GM19452 (cell line): ENCODE results near the gene WLS.
A peak's percentile ranks its signal among the peaks of the same experiment; 100 is the strongest.

ENCODE experiments used
- ATAC-seq: cut with Tn5 transposase; IDR thresholded peaks from one replicate; pipeline ENCODE4 v1.9.1; 2021; ENCODE audit not compliant: unreplicated experiment

WLS gene

DNA sequence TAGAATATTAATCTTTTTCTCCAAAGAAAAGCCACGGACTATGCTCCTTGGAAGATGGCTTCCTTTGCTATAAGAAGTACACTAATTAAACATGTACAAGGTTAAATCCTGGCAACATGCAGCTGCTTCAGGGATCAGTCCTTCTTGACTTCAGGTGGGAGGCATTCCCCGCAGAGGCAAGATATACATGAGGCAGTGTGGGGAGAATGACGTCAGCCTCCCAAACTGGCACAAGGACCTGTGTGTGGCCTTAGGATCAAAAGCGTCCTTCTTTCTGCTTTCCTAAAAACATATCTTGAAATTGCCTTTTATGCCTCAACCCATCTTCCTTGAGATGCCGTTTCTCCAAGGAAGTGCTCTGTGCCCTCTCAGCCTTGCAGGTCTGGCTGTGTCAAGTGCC, 90.3 kb downstream of the WLS start:
- ATAC-seq, result no peak

DNA sequence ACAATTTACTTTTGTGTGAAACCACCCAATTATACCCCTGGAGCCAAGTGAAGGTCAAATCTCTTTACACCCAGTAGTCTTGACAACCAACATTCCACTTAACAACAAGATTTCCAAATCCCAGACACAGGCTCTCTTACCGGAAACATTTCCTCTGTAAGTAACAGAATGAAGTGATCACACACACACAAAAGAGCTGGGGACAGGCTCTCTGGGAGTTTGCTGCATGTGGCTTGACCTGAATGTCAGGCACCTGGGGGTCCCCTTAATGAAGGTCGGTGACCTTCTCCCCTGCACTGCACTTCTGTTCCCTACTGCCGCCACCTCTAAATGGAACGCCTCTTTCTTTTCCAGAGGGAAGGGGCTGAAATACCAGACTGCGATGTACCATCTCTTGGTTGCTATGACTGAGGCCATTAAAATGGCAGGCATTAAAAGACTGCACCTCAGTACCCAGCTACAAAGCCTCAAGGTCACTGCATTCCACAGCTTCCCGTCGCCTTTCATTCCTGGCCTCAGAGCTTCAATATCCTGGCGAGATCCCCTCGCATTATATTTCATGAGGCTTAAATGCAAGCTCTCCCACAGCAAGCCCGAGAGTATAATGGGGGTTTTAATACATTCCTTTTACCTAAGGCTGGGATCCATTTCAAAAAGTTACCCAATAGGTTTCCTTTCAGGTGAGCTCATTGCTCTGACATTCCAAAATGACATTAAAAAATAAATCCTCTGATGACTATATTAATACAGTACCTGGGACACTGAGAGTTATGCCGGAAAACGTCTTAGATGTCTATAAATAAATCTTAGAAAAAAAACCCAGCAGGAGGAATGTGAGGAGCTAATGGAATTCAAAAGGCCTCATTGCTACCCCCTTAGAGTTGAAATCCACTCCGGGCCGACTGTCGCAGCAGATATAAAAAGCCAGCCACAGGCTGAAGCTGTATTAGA, 91.0 kb downstream of the WLS start:
- ATAC-seq, result no peak

DNA sequence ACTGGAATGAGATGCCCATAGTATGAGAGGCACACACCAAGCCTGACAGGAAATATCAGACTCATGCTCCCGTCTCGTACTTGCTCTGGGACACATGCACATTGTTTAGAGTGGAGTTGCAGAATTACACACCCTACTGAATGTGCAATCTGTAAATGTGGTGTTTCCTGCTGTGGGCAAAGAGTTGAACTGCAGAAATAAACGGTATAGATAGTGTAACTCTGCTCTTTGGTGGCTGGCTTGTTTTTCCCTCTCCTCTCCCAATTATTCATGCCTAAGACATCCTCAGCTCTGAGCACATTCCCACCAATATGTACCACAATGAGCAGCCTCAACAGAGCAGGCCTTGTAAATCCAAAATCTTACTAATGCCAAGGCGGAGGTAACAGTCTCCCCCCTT, 91.8 kb downstream of the WLS start:
- ATAC-seq, result no peak

DNA sequence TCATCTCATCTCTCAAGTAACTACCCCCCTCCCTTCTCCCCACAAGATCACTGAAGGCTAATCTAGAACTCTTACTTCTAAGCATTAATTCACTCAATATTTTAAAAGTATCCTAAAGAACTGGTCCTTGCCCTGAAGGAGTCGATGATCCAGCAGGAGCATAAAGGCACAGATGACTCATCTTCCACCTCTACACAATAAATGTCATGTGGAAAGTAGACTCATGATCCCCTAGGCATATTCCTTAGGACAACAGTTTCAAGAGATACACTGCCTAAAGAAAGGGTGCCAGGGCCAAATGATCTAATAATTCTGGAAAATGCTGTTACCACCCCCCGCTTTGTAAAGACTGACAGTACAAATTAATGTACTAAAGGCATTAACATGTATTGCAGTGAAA, 96.1 kb downstream of the WLS start:
- ATAC-seq, result no peak

GRCh38 chr1:68132426-68133130, 99.7 kb downstream of the WLS start:
- no peak for ATAC-seq

GRCh38 chr1:68131261-68131660, 101.1 kb downstream of the WLS start:
- no peak for ATAC-seq

DNA sequence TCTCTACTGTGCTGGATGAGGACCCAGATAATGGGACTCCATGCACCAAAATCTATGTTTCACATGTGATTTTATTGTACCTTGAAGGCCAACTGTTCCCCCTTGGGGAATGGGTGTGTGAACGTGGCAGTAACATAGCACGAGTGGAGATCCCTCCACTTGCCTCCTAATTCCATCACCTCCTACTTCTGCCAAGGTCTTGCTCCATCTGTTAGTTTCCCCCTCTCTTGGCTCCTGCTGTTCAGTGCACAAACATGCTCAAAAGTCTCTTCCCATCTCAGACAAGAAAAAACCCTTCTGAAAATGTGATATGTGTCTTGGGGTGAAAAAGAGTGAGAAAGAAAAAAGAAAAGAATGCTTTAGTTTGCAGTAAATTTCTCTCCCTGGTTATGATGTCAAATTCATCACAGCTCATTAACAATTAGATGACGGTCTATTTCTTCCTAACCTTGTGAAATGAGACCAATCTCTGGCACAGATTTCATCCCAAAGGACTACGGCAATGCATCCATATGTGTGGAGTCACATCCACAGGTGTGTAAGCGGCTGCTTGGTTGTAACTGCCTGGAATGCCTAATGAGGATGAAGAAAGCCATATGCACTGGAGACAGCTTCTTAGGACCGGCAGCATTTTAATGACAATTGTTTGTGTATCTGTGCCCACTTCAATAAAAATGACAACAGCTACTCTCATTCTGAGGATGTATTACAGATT, 102.6 kb downstream of the WLS start:
- no peak for ATAC-seq

- ATAC-seq, result no peak
Measured at GRCh38 chr1:68128820-68129219, 103.5 kb downstream of the WLS start.

DNA sequence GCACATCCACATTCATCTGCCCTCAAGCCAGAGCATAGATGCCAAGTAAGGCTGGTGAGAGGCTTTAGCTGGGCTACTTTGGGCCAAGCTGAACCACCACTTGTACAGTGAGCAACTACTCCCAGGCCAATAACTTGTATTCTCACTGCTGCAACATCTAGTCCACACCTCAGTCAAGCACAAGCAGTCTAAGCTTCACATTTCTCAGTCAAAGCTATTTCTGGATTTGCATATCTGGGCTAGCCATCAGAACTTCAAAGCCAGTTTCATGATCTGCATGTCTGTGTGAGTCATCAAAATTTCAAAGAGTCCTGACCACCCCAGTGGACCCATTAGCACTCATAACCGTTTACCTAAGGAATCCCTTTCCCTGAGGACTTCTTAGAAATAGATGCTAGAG, 104.2 kb downstream of the WLS start:
- ATAC-seq, result peak; percentile 59

- ATAC-seq, result no peak
Measured at GRCh38 chr1:68121536-68121935, 110.8 kb downstream of the WLS start.

DNA sequence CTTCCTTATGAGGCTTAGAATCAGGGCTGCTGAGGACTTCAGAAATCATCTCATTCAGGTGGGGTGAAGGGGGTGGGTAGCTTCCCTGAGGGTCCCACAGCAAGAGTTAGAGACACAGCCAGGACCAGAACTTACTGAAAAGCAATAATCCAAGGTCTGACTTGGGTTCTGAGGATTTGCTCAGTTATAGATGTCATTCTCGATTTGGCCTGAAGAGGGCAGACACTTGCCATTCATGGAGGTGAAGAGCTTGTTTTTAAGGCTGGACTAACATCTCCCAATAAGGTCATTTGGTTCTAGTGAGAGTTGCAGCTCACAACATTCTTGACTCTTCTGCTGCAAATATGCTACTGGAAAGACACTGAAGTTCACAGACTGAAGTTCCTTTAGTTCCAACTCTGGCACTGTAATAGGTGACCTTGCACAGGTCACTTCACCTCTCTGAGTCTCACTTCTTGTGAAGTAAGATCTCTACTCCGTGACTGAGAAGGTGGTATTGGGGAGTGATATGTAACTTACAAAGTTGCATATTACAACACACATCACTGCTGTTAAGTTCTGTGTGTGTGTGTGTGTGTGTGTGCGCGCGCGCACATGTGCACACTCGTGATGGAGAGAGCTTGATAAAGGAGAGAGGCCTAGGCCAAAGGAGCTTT, 112.1 kb downstream of the WLS start:
- ATAC-seq, result peak; percentile 77

DNA sequence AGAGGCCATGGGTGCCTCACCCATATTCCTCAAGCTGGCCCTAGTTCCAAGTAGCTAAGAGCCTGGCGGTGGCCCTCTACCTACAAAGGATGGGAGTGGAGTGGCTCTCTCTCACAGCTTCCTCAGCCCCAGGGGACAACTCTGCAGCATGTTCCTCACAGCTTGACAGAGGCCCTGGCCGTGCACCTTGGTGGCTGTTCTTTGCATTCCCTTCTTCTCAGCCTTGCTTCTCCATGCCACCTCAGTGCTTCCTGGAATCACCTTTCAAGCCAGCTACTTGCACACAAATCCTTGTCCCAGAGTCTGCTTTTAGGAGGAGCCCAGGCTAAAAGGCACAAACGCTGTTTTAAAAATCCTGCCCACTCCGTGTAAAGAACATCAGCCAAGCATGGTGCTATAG, 112.9 kb downstream of the WLS start:
- no peak for ATAC-seq

- ATAC-seq, result no peak
Measured at GRCh38 chr1:68117416-68117815, 114.9 kb downstream of the WLS start.

DNA sequence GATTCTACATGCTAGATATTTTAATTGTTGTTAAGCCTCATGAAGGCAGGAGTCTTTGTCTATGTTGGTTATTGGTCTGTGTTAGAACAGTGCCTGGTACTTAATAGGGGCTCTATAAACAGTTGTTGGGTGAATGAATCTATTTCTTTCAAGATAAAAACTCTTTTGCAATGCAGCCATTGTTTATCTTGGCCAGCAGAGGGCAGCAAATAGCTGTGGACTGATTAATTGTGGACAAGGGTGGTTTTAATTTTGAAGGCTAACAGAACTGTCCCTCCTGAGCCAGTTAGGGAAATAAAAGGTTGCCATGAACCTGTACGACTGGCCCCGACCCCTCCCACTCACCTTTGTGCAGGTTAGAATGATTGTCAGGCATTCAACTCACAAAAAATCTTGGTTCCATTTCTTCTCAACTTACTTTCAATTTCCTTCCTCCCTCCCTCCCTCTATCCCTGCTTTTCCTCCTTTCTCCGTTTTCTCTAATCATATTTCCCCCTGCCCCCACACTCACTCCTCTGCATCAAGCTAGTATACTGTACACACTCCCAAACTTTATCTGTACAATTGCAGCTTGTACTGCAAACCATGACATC, 115.6 kb downstream of the WLS start:
- peak; percentile 55 for ATAC-seq

DNA sequence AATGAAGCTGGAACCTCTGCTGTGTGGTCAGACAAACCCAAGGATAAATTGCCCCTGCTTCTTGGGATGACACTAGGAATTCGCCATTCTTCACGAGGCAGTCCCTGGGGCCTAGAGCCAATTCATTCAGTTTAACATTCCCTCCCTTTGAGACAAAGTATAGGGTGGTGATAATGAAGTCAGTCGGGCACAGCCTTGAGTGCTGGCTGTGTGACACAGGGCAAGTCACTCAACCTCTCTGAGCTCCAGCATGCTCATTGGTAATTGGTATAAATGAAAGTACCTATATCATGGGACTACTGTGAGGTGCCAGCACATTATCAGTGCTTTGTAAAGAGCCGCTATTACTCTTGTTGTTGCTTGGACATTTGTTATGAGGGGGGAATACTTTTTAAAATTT, 117.0 kb downstream of the WLS start:
- ATAC-seq, result no peak

- no peak for ATAC-seq
Measured at GRCh38 chr1:68113966-68114365, 118.4 kb downstream of the WLS start.

- ATAC-seq, result no peak
Measured at GRCh38 chr1:68112835-68113243, 119.5 kb downstream of the WLS start.

GRCh38 chr1:68111519-68112436, 120.5 kb downstream of the WLS start:
- no peak for ATAC-seq

GRCh38 chr1:68107771-68108170, 124.6 kb downstream of the WLS start:
- no peak for ATAC-seq
